ENCODE measurements around the gene C19orf12. TPM values are rescaled to one million over a fixed set of nuclear protein-coding genes. Genes with fewer than 3 reads are reported as not detected.

The C19orf12 gene
- 34.1 TPM for total RNA-seq

DNA sequence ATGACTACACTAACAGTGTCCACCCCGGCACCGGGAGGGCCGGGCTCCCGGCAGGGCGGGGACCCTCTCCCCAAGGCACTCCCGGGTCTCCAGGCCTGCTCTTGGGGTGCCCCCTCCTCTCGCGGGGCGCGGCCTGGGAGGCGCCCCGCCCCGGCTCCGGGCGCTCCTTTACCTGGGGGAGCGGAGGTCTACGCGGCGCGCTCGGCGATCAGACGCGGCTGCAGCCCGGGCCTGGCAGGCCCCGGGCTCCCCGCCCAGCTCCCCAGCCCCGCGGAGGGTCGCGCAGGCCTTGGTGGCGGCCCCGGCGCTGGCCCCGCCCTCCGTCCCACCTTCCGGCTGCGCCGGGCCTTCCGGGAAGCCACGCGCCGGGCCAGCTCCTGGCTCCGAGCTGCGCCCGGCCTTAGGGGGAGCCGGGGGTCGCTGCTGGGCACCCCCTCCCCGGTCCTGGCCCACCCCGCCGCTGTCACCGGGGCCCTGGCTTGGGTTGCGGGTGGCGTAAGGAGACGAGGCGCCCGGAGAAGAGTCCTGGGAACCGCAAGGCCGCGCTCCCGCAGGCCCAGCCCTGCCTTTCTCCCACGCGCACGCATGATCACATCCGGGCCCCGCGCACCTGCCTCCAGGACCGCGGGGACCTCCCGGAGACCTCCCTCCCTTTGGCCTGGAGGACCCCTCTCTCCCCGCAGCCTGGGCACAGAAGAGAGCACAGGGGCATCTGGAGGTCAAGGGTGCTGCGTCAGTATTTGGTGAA lies at the start of gene C19orf12:
Gene C19orf12 (minus strand): TSS at position 309 of the 748 bp plus-strand sequence. CDS start 6,848 bp downstream, outside the sequence.

DNA sequence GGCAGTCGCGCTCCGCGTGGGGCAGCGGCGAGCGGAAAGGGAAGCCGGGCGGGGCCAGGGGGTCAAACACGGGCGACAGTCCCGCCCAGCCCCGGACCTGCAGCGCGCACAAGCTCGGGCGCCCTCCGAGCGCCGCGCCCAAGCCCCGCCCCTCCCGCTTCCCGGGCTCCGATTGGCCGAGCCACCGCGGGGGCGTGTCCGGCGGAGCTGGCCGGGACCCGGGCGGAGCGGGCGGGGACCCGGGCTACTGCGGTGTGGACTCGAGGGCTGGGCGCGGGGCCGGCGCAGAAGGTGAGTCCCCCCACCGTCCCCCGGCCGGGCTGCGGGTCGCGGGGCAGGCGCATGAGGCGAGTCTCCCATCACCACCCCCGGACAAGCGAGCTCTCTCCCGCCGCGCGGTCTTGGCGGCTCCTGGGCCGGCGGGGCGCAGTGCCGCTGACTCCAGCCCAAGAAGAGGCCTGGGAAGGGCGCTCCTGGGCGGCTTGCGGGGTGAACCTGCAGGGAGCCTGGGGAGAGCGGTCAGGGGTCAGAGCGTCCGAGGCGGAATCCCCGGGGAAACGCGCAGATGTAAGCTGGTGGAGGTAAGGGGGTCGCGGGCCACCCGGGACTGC lies 49.7 kb downstream of the C19orf12 start, which contains the start of gene PLEKHF1:
Gene PLEKHF1 (plus strand): TSS at position 247 of the 611 bp plus-strand sequence. CDS start 8,379 bp downstream, outside the sequence.

Other genes starting within 250 kb of the C19orf12 start
- 9.6 TPM for gene VSTM2B, start 189.3 kb downstream of the C19orf12 start, total RNA-seq
- gene POP4, start 109.0 kb downstream of the C19orf12 start, total RNA-seq: 43.3 TPM
- 14.3 TPM for gene PLEKHF1, start 49.8 kb downstream of the C19orf12 start, total RNA-seq
- 4.8 TPM for gene CCNE1, start 96.7 kb upstream of the C19orf12 start, total RNA-seq
- gene URI1, start 227.0 kb upstream of the C19orf12 start, total RNA-seq: 119 TPM